Endothelial cell (in vitro differentiated cells): ENCODE data around the gene ZCCHC10. TPM values are rescaled to one million over a fixed set of nuclear protein-coding genes. Genes with fewer than 3 reads are reported as not detected.
"Not testable (repeated sequence)": the region's sequence is repeated elsewhere in the genome, so short reads cannot be mapped to it uniquely, and the experiment has no call there.

Experiments
- DNase-seq: peaks from one replicate; pipeline ENCODE4 v3.0.0; 2021; ENCODE audit warnings: low spot score
- H3K27ac Mint-ChIP-seq: one replicate; pipeline ENCODE4 v1.8.0; 2021; ENCODE audit warnings: mixed read lengths, inconsistent platforms; ENCODE audit not compliant: unreplicated experiment
- H3K27me3 Mint-ChIP-seq: one replicate; pipeline ENCODE4 v1.8.0; 2021; ENCODE audit warnings: mild to moderate bottlenecking, moderate library complexity, mixed read lengths, inconsistent platforms; ENCODE audit not compliant: unreplicated experiment
- H3K36me3 Mint-ChIP-seq: one replicate; pipeline ENCODE4 v1.8.0; 2021; ENCODE audit warnings: mild to moderate bottlenecking, low read depth, mixed read lengths, inconsistent platforms; ENCODE audit not compliant: unreplicated experiment
- H3K4me1 Mint-ChIP-seq: one replicate; pipeline ENCODE4 v1.8.0; 2021; ENCODE audit warnings: mild to moderate bottlenecking, mixed read lengths, inconsistent platforms; ENCODE audit not compliant: unreplicated experiment
- H3K4me3 Mint-ChIP-seq: one replicate; pipeline ENCODE4 v1.8.0; 2021; ENCODE audit warnings: mild to moderate bottlenecking, mixed read lengths, inconsistent platforms; ENCODE audit not compliant: unreplicated experiment
- H3K9me3 Mint-ChIP-seq: one replicate; pipeline ENCODE4 v1.8.0; 2021; ENCODE audit warnings: mixed read lengths, inconsistent platforms; ENCODE audit not compliant: unreplicated experiment
- total RNA-seq: library from RNA; stranded (reverse); fragmentation: NEBNext Ultra II Directional; extraction: Animal tissue kit (Norgen Biotek cat#: 25700); gene quantifications from one replicate; pipeline ENCODE4 v1.2.1, GENCODE V29; 2021; ENCODE audit not compliant: unreplicated experiment
- TF ChIP-seq, protein P1 (sequence below): fragments of 200-600 bp; sonication (generic); IDR thresholded peaks from one replicate; pipeline ENCODE4 v1.5.0; 2021; ENCODE audit warnings: antibody characterized with exemption; ENCODE audit not compliant: unreplicated experiment

Gene ZCCHC10
- total RNA-seq, 1 donor from 2014 or later, result 33.0 TPM

DNA sequence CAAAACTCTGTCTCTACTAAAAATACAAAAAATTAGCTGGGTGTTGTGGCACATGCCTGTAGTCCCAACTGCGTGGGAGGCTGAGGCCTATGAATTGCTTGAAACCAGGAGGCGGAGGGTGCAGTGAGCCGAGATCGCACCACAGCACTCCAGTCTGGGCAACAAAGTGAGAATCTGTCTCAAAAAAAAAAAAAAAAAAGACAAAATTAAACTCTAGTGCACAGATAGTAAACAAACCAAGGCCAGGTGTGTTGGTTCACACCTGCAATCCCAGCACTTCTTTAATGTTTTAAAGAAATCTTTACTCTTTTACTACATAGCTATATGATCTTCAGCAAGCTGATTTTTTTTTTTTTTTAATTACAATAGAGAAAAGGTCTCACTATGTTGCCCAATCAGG, 8.4 kb downstream of the ZCCHC10 start:
- no peak overlapping the region for H3K27ac Mint-ChIP-seq
- H3K36me3 Mint-ChIP-seq, result peaks cover 10% of the 10 kb centered on the region

DNA sequence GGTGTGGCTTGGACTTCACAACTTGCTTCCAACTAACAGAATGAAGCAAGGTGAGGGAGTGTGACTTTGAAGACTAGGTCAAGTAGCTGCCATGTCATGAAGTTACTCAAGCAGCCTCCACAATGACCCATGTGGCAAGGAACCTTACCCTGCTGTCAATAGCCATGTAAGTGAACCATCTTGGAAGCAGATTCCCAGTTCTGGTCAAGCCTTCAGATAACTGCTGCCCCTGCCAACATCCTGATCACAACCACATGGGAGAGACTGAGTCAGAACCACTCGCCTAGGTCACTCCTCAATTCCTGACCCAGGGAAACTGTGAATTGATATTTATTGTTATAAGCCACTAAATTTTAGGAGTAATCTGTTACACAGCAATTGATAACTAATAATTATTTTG, 10.9 kb downstream of the ZCCHC10 start:
- Mint-ChIP-seq H3K27ac (no peak overlapping the region), H3K4me3 (no peak overlapping the region), H3K4me1 (no peaks in the 10 kb centered on the region), H3K9me3 (no peaks in the 10 kb centered on the region), H3K27me3 (no peaks in the 10 kb centered on the region), H3K36me3 (peaks cover 6% of the 10 kb centered on the region)
- no peak for DNase-seq
- TF ChIP-seq, protein P1, sequence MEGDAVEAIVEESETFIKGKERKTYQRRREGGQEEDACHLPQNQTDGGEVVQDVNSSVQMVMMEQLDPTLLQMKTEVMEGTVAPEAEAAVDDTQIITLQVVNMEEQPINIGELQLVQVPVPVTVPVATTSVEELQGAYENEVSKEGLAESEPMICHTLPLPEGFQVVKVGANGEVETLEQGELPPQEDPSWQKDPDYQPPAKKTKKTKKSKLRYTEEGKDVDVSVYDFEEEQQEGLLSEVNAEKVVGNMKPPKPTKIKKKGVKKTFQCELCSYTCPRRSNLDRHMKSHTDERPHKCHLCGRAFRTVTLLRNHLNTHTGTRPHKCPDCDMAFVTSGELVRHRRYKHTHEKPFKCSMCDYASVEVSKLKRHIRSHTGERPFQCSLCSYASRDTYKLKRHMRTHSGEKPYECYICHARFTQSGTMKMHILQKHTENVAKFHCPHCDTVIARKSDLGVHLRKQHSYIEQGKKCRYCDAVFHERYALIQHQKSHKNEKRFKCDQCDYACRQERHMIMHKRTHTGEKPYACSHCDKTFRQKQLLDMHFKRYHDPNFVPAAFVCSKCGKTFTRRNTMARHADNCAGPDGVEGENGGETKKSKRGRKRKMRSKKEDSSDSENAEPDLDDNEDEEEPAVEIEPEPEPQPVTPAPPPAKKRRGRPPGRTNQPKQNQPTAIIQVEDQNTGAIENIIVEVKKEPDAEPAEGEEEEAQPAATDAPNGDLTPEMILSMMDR, result no peak

More for the DNA sequence above, 8.4 kb downstream of the ZCCHC10 start:
- no peak overlapping the region for H3K4me3 Mint-ChIP-seq
- H3K9me3 Mint-ChIP-seq, result no peaks in the 10 kb centered on the region
- H3K4me1 Mint-ChIP-seq, result no peaks in the 10 kb centered on the region
- H3K27me3 Mint-ChIP-seq, result no peaks in the 10 kb centered on the region
- no peak for DNase-seq
- TF ChIP-seq, protein P1, result no peak

DNA sequence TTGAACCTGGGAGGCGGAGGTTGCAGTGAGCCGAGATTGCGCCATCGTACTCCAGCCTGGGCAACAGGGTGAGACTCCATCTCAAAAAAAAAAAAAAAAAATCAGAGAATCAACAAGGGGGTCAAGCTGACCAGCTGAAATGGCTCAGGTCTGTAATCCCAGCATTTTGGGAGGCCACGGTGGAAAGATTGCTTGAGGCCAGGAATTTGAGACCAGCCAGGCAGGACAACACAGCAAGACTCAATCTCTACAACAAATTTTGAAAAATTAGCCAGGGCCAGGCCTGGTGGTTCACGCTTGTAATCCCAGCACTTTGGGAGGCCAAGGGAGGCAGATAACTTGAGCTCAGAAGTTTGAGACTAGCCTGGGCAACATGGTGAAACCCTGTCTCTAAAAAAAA, 17.9 kb downstream of the ZCCHC10 start:
- not testable (repeated sequence) for H3K4me3 Mint-ChIP-seq, H3K27ac Mint-ChIP-seq, H3K27me3 Mint-ChIP-seq, H3K36me3 Mint-ChIP-seq, DNase-seq, H3K4me1 Mint-ChIP-seq, H3K9me3 Mint-ChIP-seq

DNA sequence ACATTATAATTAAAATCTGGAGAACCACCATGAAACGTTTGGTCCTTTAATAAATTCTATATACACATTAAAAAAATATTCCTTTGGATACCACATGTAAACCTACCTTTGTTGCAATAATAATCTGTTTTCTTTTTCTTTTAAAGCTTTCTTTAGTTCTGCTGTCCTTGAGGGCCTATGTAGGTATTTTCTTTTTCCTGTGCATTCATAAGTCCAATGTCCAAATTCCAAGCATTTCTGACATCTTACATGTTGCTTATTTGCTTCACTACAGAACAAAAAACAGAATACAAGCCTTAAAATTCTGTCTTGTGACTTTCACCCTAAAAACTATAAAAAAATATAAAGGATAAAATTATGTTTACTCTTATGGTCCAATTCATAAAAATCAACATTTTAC, 19.7 kb downstream of the ZCCHC10 start:
- DNase-seq, result no peak
- no peaks in the 10 kb centered on the region for H3K4me1 Mint-ChIP-seq
- H3K4me3 Mint-ChIP-seq, result no peak overlapping the region
- no peak overlapping the region for H3K27ac Mint-ChIP-seq
- TF ChIP-seq, protein P1, result no peak
- peaks cover 13% of the 10 kb centered on the region for H3K36me3 Mint-ChIP-seq
- no peaks in the 10 kb centered on the region for H3K27me3 Mint-ChIP-seq
- H3K9me3 Mint-ChIP-seq, result no peaks in the 10 kb centered on the region

DNA sequence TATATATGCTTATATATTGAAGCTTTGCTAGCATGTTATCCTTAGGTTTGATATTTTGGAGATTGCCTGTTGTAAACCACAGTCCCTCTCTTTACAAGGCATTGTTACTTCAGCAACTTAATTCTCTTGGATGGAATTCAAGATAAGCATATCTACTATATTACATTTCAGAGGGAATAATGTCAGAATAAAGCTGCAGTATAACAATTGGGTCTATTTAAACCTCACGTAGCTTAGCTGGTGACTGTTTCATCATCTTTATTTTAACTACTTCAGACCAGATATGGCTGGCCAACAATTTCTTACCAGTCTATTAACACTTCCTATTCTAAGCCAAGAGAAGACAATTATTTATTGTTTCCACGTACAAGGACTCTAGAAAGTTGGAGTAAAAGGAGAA, 27.1 kb downstream of the ZCCHC10 start:
- Mint-ChIP-seq H3K27ac (no peak overlapping the region), H3K4me3 (no peak overlapping the region), H3K27me3 (peaks cover 1% of the 10 kb centered on the region), H3K9me3 (no peaks in the 10 kb centered on the region), H3K36me3 (peaks cover 8% of the 10 kb centered on the region), H3K4me1 (no peaks in the 10 kb centered on the region)
- TF ChIP-seq, protein P1, result no peak
- no peak for DNase-seq

DNA sequence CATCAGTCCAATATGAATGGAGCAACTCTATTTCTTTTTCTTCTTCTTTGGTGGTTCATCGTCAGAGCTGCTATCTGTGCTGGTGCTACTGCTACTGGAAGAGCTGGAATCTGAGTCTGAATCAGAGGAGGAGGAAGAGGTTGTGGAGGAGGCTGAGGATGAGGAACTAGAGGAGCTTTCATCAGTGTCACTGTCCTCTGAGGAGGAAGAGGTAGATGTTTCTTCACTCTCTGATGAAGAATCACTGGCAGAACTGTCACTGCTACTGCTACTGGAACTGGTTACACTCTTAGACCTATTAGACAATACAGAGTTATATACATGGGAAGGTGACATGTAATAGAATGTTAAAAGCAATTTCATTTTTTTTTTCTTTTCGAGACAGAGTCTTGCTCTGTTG, 27.8 kb downstream of the ZCCHC10 start:
- H3K9me3 Mint-ChIP-seq, result no peaks in the 10 kb centered on the region
- no peak overlapping the region for H3K27ac Mint-ChIP-seq
- TF ChIP-seq, protein P1, result no peak
- no peak overlapping the region for H3K4me3 Mint-ChIP-seq
- DNase-seq, result no peak
- H3K4me1 Mint-ChIP-seq, result no peaks in the 10 kb centered on the region
- H3K36me3 Mint-ChIP-seq, result peaks cover 8% of the 10 kb centered on the region
- H3K27me3 Mint-ChIP-seq, result peaks cover 1% of the 10 kb centered on the region
